HG03064 (cell line): ENCODE measurements around the gene NRP1.

ENCODE experiments used
- ATAC-seq: cut with Tn5 transposase; IDR thresholded peaks from one replicate; pipeline ENCODE4 v1.9.1; 2021; ENCODE audit warnings: low read depth; ENCODE audit not compliant: unreplicated experiment

Gene NRP1

DNA sequence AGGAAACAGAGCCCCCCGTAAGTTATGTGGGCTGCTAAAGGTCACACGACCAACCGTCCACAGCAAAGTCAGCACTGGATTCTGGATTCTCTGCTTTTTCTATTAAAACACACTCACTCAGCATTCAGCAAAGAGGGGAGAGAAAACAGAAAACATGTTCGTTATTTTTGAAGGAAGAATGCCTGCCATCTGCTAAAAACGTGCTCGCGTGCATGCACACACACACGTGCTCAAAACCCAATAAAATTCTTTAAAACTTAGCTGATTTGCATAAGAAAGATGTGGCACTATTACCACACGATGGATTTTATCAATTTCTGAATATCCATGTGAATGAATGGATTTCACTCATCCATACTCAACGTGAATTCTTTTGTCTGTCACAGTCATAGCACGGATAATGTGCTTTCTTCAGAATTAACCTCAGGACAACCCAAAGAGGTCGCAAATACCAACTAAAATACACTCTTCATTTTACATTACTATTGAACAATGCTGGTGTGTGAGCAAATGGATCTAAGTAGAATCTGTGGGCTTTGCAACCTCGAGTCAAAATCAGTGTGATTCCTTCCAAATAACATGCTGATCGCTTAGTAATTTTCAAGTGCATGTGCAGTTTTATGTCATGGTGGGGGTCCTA is 40.8 kb downstream of the NRP1 start:
- ATAC-seq, result no peak

DNA sequence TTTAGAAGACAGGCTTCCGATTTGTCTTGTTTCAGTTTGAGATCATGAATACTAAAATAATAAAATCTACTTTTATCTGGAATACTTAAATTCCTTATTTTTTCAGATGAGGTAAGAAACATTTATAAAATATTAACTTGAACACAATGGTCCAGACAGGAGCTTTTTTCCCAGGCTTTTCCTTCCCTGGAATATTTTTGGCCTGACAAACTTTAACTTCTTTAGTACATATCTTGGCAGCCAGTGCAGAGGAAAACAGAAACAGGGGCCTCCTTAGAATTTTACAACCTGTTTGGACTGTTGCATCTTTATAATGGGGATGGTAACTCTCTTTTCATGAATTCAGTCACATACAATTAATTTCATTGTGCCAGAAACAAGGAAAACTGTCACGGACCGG is 41.4 kb downstream of the NRP1 start:
- ATAC-seq, result no peak

DNA sequence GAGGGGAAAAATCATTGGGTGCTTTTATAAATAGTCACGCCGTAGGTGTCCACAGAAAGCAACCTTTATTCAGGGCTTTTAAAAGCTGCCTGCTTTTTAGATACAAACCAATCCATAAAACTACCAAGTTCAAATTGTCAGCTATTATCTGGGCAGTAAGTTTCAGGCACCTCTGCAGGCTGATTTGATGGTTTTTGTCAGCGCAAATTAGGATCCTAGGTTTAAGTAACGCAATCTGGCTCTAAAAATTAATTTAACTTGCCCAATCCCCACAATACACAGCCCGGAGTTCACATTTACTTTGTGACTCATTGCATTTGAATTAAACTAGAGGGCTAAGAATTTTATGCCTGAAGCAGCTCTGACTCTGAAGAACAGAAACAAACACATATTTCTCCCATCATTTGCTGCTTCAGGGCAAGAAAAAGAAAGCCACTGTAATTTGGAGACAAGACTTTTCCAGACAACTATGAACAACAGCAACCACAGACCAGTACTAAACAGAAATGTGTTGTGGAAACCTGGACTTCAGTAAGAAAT is 43.3 kb downstream of the NRP1 start:
- ATAC-seq, result no peak

DNA sequence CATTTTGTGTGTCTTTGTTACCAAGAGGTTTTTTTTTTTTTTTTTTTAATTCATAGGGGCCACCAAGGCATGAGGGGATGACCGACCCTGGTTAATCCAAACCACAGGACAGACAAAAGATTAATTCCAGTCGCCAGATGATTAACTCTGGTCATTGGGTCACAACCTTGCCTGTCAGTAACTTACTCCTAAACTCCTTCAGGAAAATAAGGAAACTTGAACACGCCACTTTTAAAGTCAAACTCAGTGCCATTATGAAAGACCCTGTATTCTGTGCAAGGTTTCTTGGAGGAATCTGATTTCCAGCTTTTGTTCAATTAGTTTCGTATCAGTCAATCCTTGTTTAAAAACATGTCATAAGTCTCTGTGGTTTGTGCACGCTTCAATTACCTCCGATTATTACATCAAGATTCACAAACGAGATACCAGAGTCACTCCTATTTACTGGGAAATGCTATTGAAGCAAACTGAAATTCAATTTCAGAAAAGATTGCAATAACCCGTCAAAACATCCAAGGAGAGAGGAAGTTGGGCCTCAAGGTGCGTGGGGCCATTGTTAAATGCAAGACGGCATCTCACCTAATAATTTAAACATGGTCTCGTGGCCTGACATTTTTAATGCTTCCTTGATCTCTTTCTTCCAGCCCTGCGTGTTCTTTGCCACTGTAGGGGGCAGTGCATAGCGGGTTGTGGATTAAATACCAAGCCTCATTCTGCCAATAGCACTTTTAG is 44.0 kb downstream of the NRP1 start:
- ATAC-seq, result no peak

DNA sequence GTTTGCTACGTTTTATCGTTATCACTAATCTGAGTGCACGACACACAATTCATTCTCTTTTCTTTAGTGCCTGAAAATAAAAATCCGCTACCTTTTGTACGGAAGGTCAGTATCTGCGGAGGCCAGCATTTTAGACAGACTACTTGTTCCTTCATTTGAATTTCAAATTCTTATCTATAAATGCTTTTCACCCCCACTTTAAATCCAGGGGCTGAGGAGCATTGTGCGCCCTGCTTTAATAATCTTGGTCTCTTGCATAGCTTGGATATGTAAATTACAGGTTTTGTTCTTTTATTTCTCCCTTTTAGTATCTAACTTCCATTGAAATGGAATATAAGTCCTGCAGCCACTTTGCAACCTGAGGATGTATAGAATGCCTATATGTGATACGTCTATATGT is 44.7 kb downstream of the NRP1 start:
- ATAC-seq, result no peak

DNA sequence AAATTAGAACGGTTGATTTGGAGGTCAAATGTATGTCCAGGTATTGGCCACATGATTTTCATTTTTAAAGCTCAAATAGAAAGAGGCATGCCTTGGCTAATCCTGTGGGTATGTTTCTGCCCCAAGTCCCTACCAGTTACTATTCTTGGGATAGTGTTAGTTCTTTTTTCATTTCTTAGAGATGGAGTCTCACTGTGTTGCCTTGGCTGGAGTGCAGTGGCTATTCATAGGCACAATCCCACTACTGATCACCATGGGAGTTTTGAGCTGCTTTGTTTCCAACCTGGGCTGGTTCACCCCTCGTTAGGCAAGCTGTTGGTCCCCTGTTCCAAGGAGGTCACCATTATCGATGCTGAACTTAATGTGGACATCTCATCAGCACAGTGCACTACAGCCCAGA is 46.3 kb downstream of the NRP1 start:
- ATAC-seq, result no peak

DNA sequence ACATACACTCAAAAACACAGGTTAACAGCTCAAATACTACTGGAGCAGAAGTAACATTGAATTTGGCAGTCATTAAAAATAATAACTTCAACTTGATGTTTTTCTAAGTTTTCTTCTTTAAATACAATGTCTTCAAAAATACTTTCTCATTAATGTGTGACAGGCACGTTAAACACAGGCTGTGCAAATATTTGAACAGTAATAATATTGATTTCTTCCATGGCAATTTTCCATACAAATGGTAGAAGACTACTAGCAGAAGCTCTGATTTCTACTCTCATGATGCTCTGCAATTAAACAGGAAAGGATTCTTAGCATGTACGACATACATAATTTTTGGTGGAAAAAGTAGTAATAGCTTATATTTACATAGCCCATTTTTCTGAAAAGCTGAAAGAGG is 47.4 kb downstream of the NRP1 start:
- ATAC-seq, result no peak

DNA sequence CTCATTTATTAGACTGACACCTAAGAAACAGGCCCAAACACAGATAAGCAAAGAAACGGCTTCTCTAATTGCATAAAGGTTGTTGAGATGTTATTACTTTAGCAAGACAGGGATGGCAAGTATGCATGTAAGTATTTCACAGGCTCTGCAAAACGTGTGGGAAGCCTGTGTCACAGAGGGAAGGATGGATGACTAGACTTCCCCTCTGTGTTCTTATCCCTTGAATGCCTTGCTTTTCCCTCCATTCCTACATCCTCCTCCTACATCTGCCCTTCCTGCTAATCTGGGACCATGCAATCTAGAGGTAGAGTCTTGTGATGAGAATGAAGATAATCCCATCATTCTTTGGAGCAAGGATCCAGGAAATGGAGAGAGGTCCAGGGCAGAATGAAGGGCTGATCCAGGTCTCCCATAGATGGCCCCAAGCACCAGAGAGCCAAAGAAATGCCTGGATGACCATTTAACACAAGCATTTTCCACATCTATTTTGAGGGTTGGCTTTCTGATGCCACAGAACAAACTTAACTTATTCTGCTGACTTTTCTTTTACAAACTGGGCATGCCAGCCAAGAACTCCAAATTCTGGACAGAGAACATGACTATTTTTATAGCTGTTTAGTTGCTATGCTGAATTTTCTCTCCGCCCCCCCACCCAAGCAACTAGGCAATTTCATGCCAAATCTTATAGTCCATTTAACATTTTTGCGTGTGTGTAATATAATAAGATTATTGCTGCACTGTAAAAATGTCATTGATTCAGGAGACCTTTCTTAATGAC is 48.1 kb downstream of the NRP1 start:
- ATAC-seq, result no peak

DNA sequence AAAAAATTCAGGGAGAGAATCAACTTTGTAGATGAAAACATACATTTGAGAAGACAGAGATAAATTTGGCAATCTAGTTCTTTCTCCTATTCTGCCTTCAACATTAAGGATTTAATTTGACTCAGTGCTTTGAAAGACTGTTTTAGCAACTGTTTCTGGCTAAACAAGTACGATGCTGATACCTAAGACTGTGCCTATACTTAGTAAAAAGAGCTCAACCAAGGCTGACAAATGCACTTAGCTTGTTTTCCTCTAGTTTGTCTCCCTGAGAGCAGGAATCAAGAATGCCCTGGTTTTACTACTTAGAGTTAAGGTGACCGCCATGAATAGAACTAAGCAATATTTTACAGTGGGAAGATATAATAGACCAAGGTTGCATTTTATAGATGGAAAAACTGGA is 49.5 kb downstream of the NRP1 start:
- ATAC-seq, result no peak

DNA sequence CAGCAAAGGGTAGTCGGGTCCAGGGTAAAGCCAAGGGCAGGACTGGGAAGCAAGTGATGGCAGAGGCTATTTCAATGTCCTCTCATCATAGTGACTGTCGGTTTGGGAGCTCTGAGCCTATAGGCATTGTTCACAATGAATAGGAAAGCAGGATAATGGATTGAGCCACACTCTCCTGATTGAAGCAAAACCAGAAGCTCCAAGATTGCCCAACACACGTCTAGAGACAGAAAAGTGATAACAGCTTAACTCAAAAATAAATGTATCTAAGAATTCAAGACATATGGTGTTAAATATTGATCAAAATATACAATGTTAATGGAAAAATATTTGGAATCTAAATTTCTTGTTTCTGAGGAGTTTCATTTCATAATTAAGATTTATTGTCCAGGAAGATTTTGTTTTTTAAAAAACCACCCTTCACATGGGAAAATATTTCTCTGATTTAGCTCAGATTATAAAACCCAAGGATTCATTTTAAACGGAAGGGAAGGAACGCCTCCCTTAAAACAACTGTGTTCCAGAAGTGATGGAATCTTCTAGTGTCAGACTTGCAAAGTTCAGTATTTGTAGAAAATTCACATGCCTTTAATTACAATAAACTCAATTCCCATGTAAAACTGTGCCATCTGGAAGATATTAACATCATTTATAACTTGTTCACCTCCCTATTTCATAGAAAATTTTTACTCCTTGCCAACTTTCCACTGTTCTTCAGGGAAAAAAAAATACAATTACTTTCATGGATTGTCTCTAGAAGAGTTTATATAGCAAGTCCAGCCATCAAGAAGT is 54.5 kb downstream of the NRP1 start:
- ATAC-seq, result no peak

DNA sequence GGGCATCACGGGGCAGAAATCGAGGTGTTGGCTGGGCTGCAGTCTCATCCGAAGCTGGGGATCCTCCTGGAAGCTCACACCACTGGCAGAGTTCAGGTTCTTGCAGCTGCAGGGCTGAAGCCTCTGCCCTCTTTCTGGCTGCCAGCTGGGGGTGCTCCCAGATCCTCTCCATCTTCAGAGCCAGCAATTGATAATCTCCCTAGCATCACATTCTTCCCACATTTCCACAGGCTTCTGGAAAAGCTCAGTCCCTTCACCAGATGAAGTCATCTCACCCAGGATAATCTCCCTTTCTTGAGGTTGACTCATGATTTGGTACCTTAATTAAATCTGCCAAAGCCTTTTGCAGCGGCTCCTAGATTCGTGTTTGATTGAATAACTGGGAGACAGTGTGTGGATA is 55.2 kb downstream of the NRP1 start:
- no peak for ATAC-seq

DNA sequence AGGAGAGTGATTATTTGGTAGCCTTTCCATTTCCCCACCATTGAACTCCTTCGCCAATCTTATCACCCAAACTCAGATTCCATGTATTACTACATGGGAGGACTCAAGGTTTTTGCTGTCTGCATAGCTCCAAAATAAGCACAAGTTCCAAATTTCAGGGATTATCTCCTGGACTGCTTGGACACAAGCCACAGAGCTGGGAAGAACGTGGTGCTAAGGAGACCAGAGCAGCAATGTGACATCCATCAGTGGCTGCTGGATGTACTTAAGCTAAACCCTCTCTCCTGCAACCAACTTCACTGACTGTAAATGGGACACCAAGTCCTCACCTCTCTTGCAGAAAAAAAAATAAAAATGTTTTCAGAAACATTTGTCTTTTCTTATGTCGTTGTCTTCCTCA is 56.3 kb downstream of the NRP1 start:
- no peak for ATAC-seq

DNA sequence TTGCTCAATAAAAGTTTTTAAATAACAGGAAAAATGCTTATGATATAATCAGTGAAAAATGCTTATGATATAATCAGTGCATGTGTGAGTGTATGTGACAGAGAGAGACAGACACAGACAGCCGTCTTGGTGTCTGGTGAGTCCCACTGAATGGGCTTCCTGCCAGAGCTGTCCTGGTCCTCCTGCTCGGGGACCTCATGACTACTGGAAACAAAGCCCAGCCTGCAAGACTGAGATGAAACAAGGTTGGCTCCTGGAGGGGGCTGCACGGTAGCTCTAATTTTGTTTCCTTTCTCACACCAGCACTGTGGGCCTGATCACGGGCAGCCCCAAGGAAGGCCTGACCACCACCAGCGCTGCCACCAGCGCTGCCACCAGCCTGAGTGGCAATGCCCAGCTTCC is 57.3 kb downstream of the NRP1 start:
- no peak for ATAC-seq

DNA sequence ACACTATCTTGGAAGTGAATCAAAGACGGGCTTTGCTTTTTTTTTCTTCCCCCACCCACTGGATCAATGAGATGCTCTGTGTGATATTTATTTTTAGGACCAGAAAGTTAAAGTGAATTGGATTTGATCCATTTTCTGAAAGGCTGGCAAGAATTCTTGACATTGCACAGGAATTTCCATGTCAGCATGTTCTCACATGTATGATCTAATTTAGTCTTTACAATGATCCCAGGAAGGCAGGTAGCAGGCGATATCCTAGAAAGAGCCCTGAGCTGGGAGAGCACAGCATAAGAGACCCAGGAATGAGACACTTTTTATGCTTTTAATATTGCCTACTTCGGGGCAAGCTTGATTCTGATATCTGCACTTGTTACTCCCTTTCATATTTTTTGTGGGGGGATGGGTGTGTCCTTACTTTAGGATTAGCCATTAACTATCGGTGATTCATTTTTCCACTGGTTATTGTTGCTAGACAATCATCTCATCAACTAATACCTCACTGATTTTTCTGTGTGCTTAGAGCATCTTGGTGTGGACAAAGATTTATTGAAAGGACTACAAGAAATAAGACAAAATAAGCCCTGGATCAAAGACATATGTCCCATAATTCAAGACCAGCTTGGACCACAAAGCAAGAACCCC is 58.1 kb downstream of the NRP1 start:
- ATAC-seq, result no peak

DNA sequence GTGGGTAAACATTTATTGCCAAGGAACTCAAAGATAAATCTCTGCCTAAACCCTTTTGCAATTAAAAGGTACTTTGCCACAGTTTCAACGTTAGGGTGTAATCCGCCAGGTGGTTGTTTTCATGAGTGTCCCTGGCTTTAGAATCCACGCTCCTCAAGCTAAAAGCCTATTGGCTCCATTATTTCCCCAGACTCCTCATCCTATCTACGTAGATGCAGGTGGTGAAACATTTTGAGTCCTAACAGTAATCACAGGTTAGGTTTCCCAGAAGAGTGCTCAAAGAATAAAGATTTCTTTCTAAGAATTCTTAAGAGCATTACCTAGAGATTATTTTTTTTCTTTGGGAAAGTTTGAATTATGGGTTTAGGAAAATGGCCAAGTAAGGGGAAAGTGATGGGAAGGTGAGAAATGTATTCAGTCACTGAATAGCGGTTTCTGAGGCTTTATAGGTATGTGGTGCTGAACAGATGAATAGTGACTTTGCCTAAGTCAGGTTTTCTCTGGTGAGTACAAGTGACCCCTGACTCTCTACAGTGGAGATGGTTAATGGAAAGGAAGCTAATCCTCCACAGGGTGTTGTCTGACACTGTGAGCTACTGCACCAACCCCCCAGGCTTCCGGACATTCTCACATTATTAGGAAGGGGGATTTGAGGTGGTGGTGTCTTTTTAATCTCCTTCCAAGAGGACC is 60.2 kb downstream of the NRP1 start:
- ATAC-seq, result no peak

DNA sequence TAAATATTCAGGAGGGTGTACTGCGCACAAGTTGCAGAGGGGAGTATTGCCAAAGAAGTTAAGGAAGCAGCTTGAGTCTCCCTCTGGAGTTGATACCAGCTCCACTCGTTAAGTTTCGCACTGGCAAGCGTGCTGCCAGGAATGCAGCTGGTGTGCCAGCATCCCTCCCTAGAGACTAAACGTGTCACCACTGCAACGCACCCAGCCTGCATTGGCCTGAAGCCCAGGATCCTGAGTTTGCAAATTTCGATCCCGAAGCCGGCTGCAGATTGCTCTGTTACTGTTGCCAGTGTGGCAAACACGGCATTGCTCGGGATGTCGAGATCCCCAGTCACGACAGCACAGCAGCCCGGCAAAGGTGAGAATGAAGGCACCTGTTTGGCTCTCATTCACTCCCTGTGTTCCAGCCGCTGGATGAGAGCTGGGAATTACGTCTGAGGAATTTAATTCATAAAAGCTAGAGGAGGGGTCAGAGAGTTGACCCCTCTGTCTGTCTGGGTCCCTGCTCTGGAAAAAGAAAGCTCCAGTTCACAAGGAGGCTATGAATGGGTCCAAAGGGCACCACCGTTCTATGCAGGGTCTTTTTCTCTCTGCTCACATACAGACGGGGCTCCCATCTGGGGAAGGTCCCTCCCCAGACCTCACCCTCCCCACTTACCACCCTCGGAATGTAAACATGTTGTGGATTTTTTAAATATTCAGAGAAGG is 61.0 kb downstream of the NRP1 start:
- ATAC-seq, result no peak

DNA sequence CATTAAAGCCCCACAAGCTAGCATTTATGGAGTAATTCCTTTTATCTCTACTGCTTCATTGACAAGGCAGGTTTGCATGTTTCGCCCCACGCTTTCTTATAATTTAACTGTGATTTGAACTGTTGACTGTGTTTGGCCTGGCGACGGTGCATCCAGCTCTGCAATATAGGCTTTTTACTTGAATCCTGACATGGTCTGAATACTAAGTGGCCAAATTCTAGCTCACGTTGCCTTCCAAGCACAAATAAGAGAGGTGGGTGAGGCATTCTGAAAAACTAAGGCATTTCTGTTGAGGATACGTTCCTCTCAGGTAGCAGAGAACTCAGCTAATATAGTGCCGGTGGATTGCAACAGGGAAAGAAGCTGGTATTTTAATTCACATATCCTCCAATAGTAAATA is 61.8 kb downstream of the NRP1 start:
- ATAC-seq, result no peak

DNA sequence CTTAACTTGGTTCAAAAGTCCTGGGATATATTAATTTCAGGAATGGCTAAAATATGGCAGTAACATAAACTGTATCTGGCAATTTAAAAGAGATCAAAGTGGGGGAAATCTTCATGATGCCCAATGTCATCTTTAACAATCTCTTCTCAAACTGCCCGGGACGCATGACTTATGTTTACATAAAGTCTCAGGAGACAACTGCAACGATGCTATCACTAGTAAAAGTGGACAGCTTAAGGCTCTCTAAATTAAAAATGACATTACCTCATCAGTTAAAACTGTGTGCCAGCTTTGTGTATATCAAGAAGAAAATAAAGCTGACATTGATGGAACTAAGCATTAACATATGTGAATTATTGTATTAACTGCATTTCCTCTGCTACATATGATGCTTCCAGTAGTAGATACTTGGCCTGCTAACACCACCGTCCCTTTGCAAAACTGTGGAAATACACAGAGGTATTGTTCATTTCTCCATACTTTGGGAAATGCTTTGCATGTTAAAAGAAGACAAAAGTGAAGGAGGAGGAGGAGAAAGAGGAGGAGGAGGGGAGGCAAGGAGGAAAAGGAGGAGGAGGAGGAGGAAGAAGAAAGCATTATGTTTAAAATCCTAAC is 62.4 kb downstream of the NRP1 start:
- no peak for ATAC-seq

DNA sequence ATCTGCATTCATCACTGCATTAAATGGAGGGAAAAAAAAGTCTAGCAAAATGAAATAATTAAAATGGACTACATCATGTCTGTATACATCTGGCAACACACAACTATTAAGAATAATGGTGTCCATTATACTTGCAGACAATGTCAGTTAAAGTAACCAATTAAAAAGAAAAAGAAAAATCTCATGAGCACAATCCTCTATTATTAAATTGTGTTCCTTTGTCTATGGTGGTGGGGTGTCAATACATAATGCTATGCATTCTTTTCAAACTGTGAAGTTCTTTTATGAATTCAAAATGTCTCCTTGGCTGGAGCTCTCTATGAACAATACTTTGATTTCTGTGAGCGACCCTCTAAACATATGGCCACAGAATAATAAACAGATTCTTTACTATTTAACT is 63.5 kb downstream of the NRP1 start:
- ATAC-seq, result no peak
